Measurements from ENCODE around the gene HYAL1.

HYAL1 gene

GRCh38 chr3:50322386-50323091 lies 19.2 kb upstream of the HYAL1 start, which contains the start of gene HYAL2:
HYAL2 (minus strand) TSS chr3:50322745; CDS start chr3:50320489, 2,256 bp downstream.
- H2BK12ac ChIP-seq (ENCODE audit: low read length in 2 of 2): peak within 1 kb of the TSS in 1 of 2 experiments; percentile 86
- H3K23ac ChIP-seq (ENCODE audit: low read length in 2 of 2): no peak within 1 kb of the TSS
- H3K79me1 ChIP-seq (replicated peaks; ENCODE audit: low read length, poor library complexity, severe bottlenecking): peaks cover 36% of the 10 kb centered on the region
- peak within 1 kb of the TSS; percentile 50 for H2AK5ac ChIP-seq (ENCODE audit: low read length, severe bottlenecking)
- peak within 1 kb of the TSS; percentile 77 for H3K4me2 ChIP-seq (ENCODE audit: low read length, poor library complexity, severe bottlenecking)
- peak within 1 kb of the TSS; percentile 100 for H2BK120ac ChIP-seq (ENCODE audit: low read depth, low read length)
- peak within 1 kb of the TSS; percentile 18 for H2BK15ac ChIP-seq (ENCODE audit: low read depth, poor library complexity, severe bottlenecking)
- peak within 1 kb of the TSS; percentile 93 for H3K27ac ChIP-seq (ENCODE audit: low read length, poor library complexity, severe bottlenecking)
- DNase-seq: no peak
- H2BK5ac ChIP-seq (ENCODE audit: low read depth, low read length, poor library complexity, severe bottlenecking): peak within 1 kb of the TSS; percentile 98
- H2AFZ ChIP-seq (ENCODE audit: low read depth, low read length): peak within 1 kb of the TSS; percentile 87
- peaks cover 49% of the 10 kb centered on the region for H3K4me1 ChIP-seq (ENCODE audit: control insufficient read depth, insufficient read depth, low read depth, low read length)
- H3K4me3 ChIP-seq (ENCODE audit: insufficient read depth in 1 of 2, low read depth in 1 of 2, low read length in 2 of 2): peak within 1 kb of the TSS; percentile 78 to 88
- 27% methylated on average over 29 of the region's 31 CpGs for WGBS
- no peak within 1 kb of the TSS for H3K14ac ChIP-seq (ENCODE audit: low read length in 2 of 2)
- no peaks in the 10 kb centered on the region for H3K9me3 ChIP-seq (ENCODE audit: control insufficient read depth, low read length)
- H4K8ac ChIP-seq (ENCODE audit: low read length): peak within 1 kb of the TSS; percentile 85
- H3K9ac ChIP-seq (ENCODE audit: low read length): peak within 1 kb of the TSS; percentile 99
- H4K91ac ChIP-seq (ENCODE audit: low read length): peak within 1 kb of the TSS; percentile 83
- H3K36me3 ChIP-seq (ENCODE audit: control insufficient read depth in 1 of 2, insufficient read depth in 2 of 2, low read depth in 1 of 2, low read length in 2 of 2): peaks cover 41 to 50% of the 10 kb centered on the region in 2 experiments
- peak within 1 kb of the TSS; percentile 96 to 99 for H3K18ac ChIP-seq (ENCODE audit: low read depth in 1 of 2, low read length in 2 of 2)
- H3K4ac ChIP-seq (ENCODE audit: low read depth in 1 of 2, low read length in 2 of 2): peak within 1 kb of the TSS; percentile 69 to 75
- no peaks in the 10 kb centered on the region for H3K27me3 ChIP-seq (ENCODE audit: control insufficient read depth in 1 of 2, insufficient read depth in 1 of 2, low read length in 2 of 2)

- Histone ChIP-seq H3K9me3 (ENCODE audit: control insufficient read depth, low read length) (no peaks in the 10 kb centered on the region), H3K79me1 (replicated peaks; ENCODE audit: low read length, poor library complexity, severe bottlenecking) (peaks cover 36% of the 10 kb centered on the region), H3K4ac (ENCODE audit: low read depth in 1 of 2, low read length in 2 of 2) (peak overlapping the region; percentile 69 to 75), H2BK15ac (ENCODE audit: low read depth, poor library complexity, severe bottlenecking) (no peak overlapping the region), H3K4me2 (ENCODE audit: low read length, poor library complexity, severe bottlenecking) (peak overlapping the region; percentile 77), H3K4me3 (ENCODE audit: insufficient read depth in 1 of 2, low read depth in 1 of 2, low read length in 2 of 2) (peak overlapping the region; percentile 78 to 88), H4K91ac (ENCODE audit: low read length) (peak overlapping the region; percentile 83), H4K8ac (ENCODE audit: low read length) (peak overlapping the region; percentile 77), H2BK5ac (ENCODE audit: low read depth, low read length, poor library complexity, severe bottlenecking) (no peak overlapping the region), H3K23ac (ENCODE audit: low read length in 2 of 2) (no peak overlapping the region), H3K27ac (ENCODE audit: low read length, poor library complexity, severe bottlenecking) (no peak overlapping the region), H3K18ac (ENCODE audit: low read depth in 1 of 2, low read length in 2 of 2) (peak overlapping the region; percentile 60 to 71), H3K14ac (ENCODE audit: low read length in 2 of 2) (no peak overlapping the region), H3K27me3 (ENCODE audit: control insufficient read depth in 1 of 2, insufficient read depth in 1 of 2, low read length in 2 of 2) (no peaks in the 10 kb centered on the region), H3K4me1 (ENCODE audit: control insufficient read depth, insufficient read depth, low read depth, low read length) (peaks cover 50% of the 10 kb centered on the region), H2BK120ac (ENCODE audit: low read depth, low read length) (peak overlapping the region; percentile 66), H2AK5ac (ENCODE audit: low read length, severe bottlenecking) (peak overlapping the region; percentile 50), H2AFZ (ENCODE audit: low read depth, low read length) (peak overlapping the region; percentile 87), H2BK12ac (ENCODE audit: low read length in 2 of 2) (peak overlapping the region in 1 of 2 experiments; percentile 61), H3K9ac (ENCODE audit: low read length) (peak overlapping the region; percentile 99), H3K36me3 (ENCODE audit: control insufficient read depth in 1 of 2, insufficient read depth in 2 of 2, low read depth in 1 of 2, low read length in 2 of 2) (peaks cover 46 to 55% of the 10 kb centered on the region in 2 experiments)
- DNase-seq: no peak
- WGBS: 9% methylated on average over 14 of the region's 14 CpGs
These were observed 18.7 kb upstream of the HYAL1 start for GRCh38 chr3:50322115-50322385.

GRCh38 chr3:50321336-50322114 lies 18.2 kb upstream of the HYAL1 start:
- WGBS: 1% methylated on average over 59 of the region's 59 CpGs
- peak overlapping the region; percentile 97 for H2BK15ac ChIP-seq (ENCODE audit: low read depth, poor library complexity, severe bottlenecking)

More at GRCh38 chr3:50321336-50322114, 18.2 kb upstream of the HYAL1 start:
- H3K36me3 ChIP-seq (ENCODE audit: control insufficient read depth in 1 of 2, insufficient read depth in 2 of 2, low read depth in 1 of 2, low read length in 2 of 2): peaks cover 51 to 57% of the 10 kb centered on the region in 2 experiments
- peak overlapping the region; percentile 78 to 88 for H3K4me3 ChIP-seq (ENCODE audit: insufficient read depth in 1 of 2, low read depth in 1 of 2, low read length in 2 of 2)
- peak; percentile 90 for DNase-seq
- peaks cover 36% of the 10 kb centered on the region for H3K79me1 ChIP-seq (replicated peaks; ENCODE audit: low read length, poor library complexity, severe bottlenecking)
- H2BK12ac ChIP-seq (ENCODE audit: low read length in 2 of 2): peak overlapping the region; percentile 85 to 93
- H3K18ac ChIP-seq (ENCODE audit: low read depth in 1 of 2, low read length in 2 of 2): peak overlapping the region; percentile 96 to 99
- peak overlapping the region; percentile 93 for H3K27ac ChIP-seq (ENCODE audit: low read length, poor library complexity, severe bottlenecking)
- H3K14ac ChIP-seq (ENCODE audit: low read length in 2 of 2): peak overlapping the region in 1 of 2 experiments; percentile 84
- H3K4me2 ChIP-seq (ENCODE audit: low read length, poor library complexity, severe bottlenecking): peak overlapping the region; percentile 77
- H2BK120ac ChIP-seq (ENCODE audit: low read depth, low read length): peak overlapping the region; percentile 100
- no peaks in the 10 kb centered on the region for H3K27me3 ChIP-seq (ENCODE audit: control insufficient read depth in 1 of 2, insufficient read depth in 1 of 2, low read length in 2 of 2)
- no peak overlapping the region for H3K23ac ChIP-seq (ENCODE audit: low read length in 2 of 2)
- H3K9ac ChIP-seq (ENCODE audit: low read length): peak overlapping the region; percentile 99
- H3K9me3 ChIP-seq (ENCODE audit: control insufficient read depth, low read length): no peaks in the 10 kb centered on the region
- peak overlapping the region; percentile 98 for H4K91ac ChIP-seq (ENCODE audit: low read length)
- H2BK5ac ChIP-seq (ENCODE audit: low read depth, low read length, poor library complexity, severe bottlenecking): peak overlapping the region; percentile 98
- H3K4ac ChIP-seq (ENCODE audit: low read depth in 1 of 2, low read length in 2 of 2): peak overlapping the region; percentile 69 to 90
- H4K8ac ChIP-seq (ENCODE audit: low read length): peak overlapping the region; percentile 85
- peaks cover 53% of the 10 kb centered on the region for H3K4me1 ChIP-seq (ENCODE audit: control insufficient read depth, insufficient read depth, low read depth, low read length)
- no peak overlapping the region for H2AK5ac ChIP-seq (ENCODE audit: low read length, severe bottlenecking)
- peak overlapping the region; percentile 87 for H2AFZ ChIP-seq (ENCODE audit: low read depth, low read length)
